SU-DHL-6 (cell line): Measurements from ENCODE around the gene NUDT21.

ENCODE experiments used
- H2AFZ ChIP-seq: fragments of 200-600 bp; sonication (generic); 2 replicates; pipeline ENCODE4 v1.6.1; 2014; ENCODE audit warnings: low read depth, mild to moderate bottlenecking, moderate library complexity, mixed read lengths, antibody characterized with exemption, low read length; ENCODE audit not compliant: severe bottlenecking
- H3F3A ChIP-seq: fragments of 200-600 bp; shearing (Covaris generic); 2 replicates; pipeline ENCODE4 v1.6.0; 2016; ENCODE audit warnings: antibody characterized with exemption, mild to moderate bottlenecking; ENCODE audit not compliant: insufficient read depth
- H3K27ac ChIP-seq: fragments of 200-600 bp; sonication (generic); 2 replicates; pipeline ENCODE4 v1.5.1; 2016; ENCODE audit warnings: low read depth, mild to moderate bottlenecking, low read length, moderate library complexity, mixed read lengths
- H3K27me3 ChIP-seq: fragments of 200-600 bp; sonication (generic), shearing (Covaris generic); 2 replicates; pipeline ENCODE4 v1.6.0; 2014; ENCODE audit warnings: mild to moderate bottlenecking, low read length
- H3K36me3 ChIP-seq: fragments of 200-600 bp; sonication (generic); 2 replicates; pipeline ENCODE4 v1.6.1; 2014; ENCODE audit warnings: mild to moderate bottlenecking, low read length, mixed read lengths
- H3K4me2 ChIP-seq: fragments of 300-600, 200-600 bp; shearing (Covaris generic), sonication (generic); 2 replicates; pipeline ENCODE4 v1.6.0; 2014; ENCODE audit warnings: low read length, low read depth, mild to moderate bottlenecking; ENCODE audit not compliant: poor library complexity, severe bottlenecking
- H3K4me3 ChIP-seq: fragments of 200-600 bp; sonication (generic); 2 replicates; pipeline ENCODE4 v1.5.1; 2014; ENCODE audit warnings: antibody characterized with exemption, low read length, mild to moderate bottlenecking, mixed read lengths; ENCODE audit not compliant: insufficient read depth, poor library complexity, severe bottlenecking
- H3K79me2 ChIP-seq: fragments of 200-600 bp; sonication (generic); 2 replicates; pipeline ENCODE4 v1.6.1; 2014; ENCODE audit warnings: mild to moderate bottlenecking, low read length, moderate library complexity; ENCODE audit not compliant: insufficient read depth
- H3K9ac ChIP-seq: fragments of 200-600 bp; sonication (generic); 2 replicates; pipeline ENCODE4 v1.7.0; 2014; ENCODE audit warnings: mild to moderate bottlenecking, low read length
- H3K9me2 ChIP-seq: fragments of 200-600 bp; sonication (generic); replicated peaks from 2 replicates; pipeline ENCODE4 v1.6.1; 2014; ENCODE audit warnings: low read length; ENCODE audit not compliant: insufficient read depth
- H3K9me3 ChIP-seq: fragments of 200-600 bp; sonication (generic); 2 replicates; pipeline ENCODE4 v1.6.1; 2014; ENCODE audit warnings: low read length, mixed read lengths; ENCODE audit not compliant: insufficient read depth
- H4K20me1 ChIP-seq: fragments of 200-600 bp; sonication (generic); 2 replicates; pipeline ENCODE4 v1.6.1; 2014; ENCODE audit warnings: low read depth, mild to moderate bottlenecking, antibody characterized with exemption, low read length, moderate library complexity, mixed read lengths
- EZH2phosphoT487 ChIP-seq: fragments of 200-600 bp; sonication (generic), shearing (Covaris generic); conservative IDR thresholded peaks from 2 replicates; pipeline ENCODE4 v1.6.1; 2018; ENCODE audit warnings: mild to moderate bottlenecking, antibody characterized with exemption, low read length, moderate library complexity, mixed read lengths
- TF ChIP-seq, protein P1 (sequence below): fragments of 200-600 bp; sonication (generic); IDR thresholded peaks from one replicate; pipeline ENCODE4 v1.5.1; 2017; ENCODE audit warnings: antibody characterized with exemption, mild to moderate bottlenecking, low read length, moderate library complexity; ENCODE audit not compliant: insufficient read depth, poor library complexity, severe bottlenecking

NUDT21 gene

GRCh38 chr16:56424791-56425438 is 26.2 kb downstream of the NUDT21 start:
- H3K9ac ChIP-seq: peak overlapping the region; percentile 78
- no peak overlapping the region for H2AFZ ChIP-seq
- peaks cover 3% of the 10 kb centered on the region; the same call in 1 of the 2 replicates for H3K36me3 ChIP-seq
- peak overlapping the region; percentile 91 for H3K27ac ChIP-seq
- TF ChIP-seq, protein P1, sequence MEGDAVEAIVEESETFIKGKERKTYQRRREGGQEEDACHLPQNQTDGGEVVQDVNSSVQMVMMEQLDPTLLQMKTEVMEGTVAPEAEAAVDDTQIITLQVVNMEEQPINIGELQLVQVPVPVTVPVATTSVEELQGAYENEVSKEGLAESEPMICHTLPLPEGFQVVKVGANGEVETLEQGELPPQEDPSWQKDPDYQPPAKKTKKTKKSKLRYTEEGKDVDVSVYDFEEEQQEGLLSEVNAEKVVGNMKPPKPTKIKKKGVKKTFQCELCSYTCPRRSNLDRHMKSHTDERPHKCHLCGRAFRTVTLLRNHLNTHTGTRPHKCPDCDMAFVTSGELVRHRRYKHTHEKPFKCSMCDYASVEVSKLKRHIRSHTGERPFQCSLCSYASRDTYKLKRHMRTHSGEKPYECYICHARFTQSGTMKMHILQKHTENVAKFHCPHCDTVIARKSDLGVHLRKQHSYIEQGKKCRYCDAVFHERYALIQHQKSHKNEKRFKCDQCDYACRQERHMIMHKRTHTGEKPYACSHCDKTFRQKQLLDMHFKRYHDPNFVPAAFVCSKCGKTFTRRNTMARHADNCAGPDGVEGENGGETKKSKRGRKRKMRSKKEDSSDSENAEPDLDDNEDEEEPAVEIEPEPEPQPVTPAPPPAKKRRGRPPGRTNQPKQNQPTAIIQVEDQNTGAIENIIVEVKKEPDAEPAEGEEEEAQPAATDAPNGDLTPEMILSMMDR: no peak
- no peak for TF ChIP-seq EZH2phosphoT487
- H3K4me3 ChIP-seq: peak overlapping the region; percentile 88
- H3K4me2 ChIP-seq: peak overlapping the region; percentile 98
- no peaks in the 10 kb centered on the region for H3K9me3 ChIP-seq
- no peaks in the 10 kb centered on the region for H3K9me2 ChIP-seq
- H3K27me3 ChIP-seq: no peaks in the 10 kb centered on the region
- H4K20me1 ChIP-seq: no peaks in the 10 kb centered on the region
- peaks cover 79% of the 10 kb centered on the region for H3F3A ChIP-seq
- H3K79me2 ChIP-seq: peaks cover 51% of the 10 kb centered on the region

- Histone ChIP-seq H4K20me1 (no peaks in the 10 kb centered on the region), H3K9me2 (no peaks in the 10 kb centered on the region), H3K27me3 (no peaks in the 10 kb centered on the region), H3K4me3 (peak overlapping the region; percentile 88), H3K36me3 (peaks cover 3% of the 10 kb centered on the region; the same call in 1 of the 2 replicates), H3K9me3 (no peaks in the 10 kb centered on the region), H3K79me2 (peaks cover 56% of the 10 kb centered on the region), H2AFZ (no peak overlapping the region), H3K9ac (peak overlapping the region; percentile 78), H3K27ac (peak overlapping the region; percentile 91), H3F3A (peaks cover 80% of the 10 kb centered on the region), H3K4me2 (peak overlapping the region; percentile 98)
- no peak for TF ChIP-seq EZH2phosphoT487
- TF ChIP-seq, protein P1: no peak
These were observed 26.7 kb downstream of the NUDT21 start for GRCh38 chr16:56424404-56424764.

DNA sequence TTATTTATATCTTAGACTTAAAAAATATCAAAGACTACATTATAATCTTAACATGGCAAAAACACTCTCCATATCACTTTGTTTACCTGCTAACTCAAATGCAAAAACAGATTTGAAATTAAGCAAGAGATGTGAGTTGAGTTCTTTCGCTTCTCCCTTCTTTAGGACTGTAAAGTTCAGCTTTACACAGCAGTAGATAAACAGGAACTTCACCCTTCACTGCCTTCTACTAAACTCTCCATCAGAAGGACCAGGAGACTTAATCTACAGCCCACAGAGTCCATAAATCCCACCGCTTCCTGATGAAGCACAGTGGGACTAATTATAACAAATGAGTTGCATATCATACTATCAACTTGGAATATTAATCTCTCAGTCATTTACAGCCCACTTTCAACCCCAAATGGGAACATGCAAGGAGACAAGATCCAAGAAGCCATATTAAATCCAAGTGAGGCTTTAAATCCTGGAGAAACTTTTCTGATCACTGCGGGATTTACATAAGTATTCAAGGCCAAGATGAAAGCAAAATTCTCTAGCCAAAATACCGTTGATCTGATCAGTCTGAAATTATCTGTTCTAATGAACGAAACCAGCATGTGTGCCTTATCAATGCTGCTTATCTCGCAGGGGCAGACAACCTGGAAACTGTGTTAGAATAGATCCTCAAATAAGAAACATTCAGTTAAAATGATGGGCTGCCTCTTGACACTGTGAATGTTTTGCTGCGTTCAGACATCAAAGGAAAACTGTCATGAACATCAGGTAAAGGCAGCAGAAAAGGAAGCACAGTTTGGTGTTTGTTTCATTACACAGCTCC is 27.3 kb downstream of the NUDT21 start:
- Histone ChIP-seq H3K4me2 (peak overlapping the region; percentile 98), H3K4me3 (peak overlapping the region; percentile 88), H3K36me3 (peaks cover 3% of the 10 kb centered on the region; the same call in 1 of the 2 replicates), H3K9me2 (no peaks in the 10 kb centered on the region), H3K27me3 (no peaks in the 10 kb centered on the region), H3K27ac (peak overlapping the region; percentile 91), H2AFZ (no peak overlapping the region), H4K20me1 (no peaks in the 10 kb centered on the region), H3K79me2 (peaks cover 62% of the 10 kb centered on the region), H3K9ac (peak overlapping the region; percentile 78), H3K9me3 (no peaks in the 10 kb centered on the region), H3F3A (peaks cover 76% of the 10 kb centered on the region)
- TF ChIP-seq EZH2phosphoT487: no peak
- TF ChIP-seq, protein P1: no peak
